ENCODE results near the gene DCANP1.

DNA sequence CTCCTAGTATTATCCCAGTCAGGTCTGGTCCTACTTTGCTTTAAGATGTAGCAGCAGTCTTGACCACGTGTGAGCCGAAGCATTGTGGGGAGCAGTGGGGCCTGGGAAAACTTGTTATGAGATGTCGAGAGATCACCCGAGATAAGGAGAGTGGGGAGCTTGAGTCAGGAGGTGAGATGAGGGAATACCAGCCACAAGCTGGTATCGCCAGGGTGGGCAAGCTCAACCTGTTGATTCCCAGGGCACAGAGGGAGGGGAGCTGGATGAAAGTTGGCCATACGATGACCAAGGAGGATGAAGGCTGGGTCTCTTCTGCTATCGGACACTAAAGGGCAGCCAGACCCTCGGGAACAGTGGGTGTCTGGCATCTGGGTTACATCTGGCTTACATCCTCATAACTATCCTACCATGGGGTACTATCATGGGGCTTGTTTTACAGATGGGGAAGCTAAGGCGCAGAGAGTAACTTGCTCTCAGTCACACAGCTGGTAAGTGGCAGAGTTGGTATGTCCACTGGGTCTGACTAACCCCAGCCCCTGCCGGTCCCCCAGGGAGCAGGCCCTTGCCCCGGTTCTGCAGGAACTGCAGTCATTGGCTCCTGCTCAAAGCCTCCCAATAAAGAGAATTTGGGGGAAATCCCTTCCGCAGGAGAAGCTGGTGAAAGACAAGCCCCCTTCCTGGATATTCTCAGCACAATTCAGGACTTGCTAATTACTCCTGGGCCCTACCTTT is 18.4 kb upstream of the DCANP1 start:
- TF ChIP-seq CHD4 (IDR thresholded peaks at IDR 0.05; ENCODE audit: borderline replicate concordance, low read length) (no peak), THAP11 (CRISPR knock-in tag; IDR thresholded peaks at IDR 0.05) (no peak), ZNF746 (CRISPR knock-in tag; IDR thresholded peaks at IDR 0.05) (no peak), POLR2G (IDR thresholded peaks at IDR 0.05; ENCODE audit: low read depth, low read length) (no peak), POLR2A (IDR thresholded peaks at IDR 0.05; ENCODE audit: insufficient read depth in 1 of 2, low read depth in 2 of 2, low read length in 2 of 2) (no peak), NAIF1 (CRISPR knock-in tag; IDR thresholded peaks at IDR 0.05; ENCODE audit: borderline replicate concordance) (no peak), TOPORS (CRISPR knock-in tag; IDR thresholded peaks at IDR 0.05) (no peak), ELK4 (CRISPR knock-in tag; IDR thresholded peaks at IDR 0.05; ENCODE audit: borderline replicate concordance) (no peak)
- TF ChIP-seq, protein P1, sequence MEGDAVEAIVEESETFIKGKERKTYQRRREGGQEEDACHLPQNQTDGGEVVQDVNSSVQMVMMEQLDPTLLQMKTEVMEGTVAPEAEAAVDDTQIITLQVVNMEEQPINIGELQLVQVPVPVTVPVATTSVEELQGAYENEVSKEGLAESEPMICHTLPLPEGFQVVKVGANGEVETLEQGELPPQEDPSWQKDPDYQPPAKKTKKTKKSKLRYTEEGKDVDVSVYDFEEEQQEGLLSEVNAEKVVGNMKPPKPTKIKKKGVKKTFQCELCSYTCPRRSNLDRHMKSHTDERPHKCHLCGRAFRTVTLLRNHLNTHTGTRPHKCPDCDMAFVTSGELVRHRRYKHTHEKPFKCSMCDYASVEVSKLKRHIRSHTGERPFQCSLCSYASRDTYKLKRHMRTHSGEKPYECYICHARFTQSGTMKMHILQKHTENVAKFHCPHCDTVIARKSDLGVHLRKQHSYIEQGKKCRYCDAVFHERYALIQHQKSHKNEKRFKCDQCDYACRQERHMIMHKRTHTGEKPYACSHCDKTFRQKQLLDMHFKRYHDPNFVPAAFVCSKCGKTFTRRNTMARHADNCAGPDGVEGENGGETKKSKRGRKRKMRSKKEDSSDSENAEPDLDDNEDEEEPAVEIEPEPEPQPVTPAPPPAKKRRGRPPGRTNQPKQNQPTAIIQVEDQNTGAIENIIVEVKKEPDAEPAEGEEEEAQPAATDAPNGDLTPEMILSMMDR (CRISPR knock-in tag; IDR thresholded peaks at IDR 0.05) = no peak

Measured in HepG2 (cell line).